ENCODE measurements around the gene ZBTB16.

ZBTB16 gene

DNA sequence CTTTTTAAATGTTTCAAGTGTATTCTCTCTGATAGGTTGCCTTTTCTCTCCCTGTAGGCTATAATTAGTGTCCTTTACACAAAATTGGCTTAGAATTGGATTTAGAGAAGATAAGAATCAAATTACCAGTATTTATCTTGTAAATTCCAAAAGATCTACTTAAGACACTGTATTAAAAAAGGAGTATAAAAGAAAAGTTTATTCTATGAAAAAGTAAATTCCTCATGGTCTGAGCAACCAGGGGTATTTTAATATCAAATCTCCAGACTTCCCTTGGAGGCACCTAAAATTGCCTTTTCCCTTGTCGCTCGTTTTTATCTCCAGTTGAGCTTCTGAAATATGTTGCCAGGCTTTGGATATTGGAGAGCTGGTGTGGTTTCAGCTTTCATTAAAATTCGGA, 36.4 kb downstream of the ZBTB16 start:
- Histone ChIP-seq H3K27me3 (ENCODE audit: low read depth, low read length) (no peaks in the 10 kb centered on the region), H3K9me3 (ENCODE audit: control insufficient read depth in 1 of 2, low read length in 2 of 2) (no peaks in the 10 kb centered on the region), H3K4me1 (ENCODE audit: control insufficient read depth in 1 of 2, insufficient read depth in 2 of 2, low read length in 2 of 2) (peaks cover 0 to 49% of the 10 kb centered on the region in 2 donors), H3K27ac (ENCODE audit: low read length) (no peak overlapping the region), H3K4me3 (ENCODE audit: low read depth in 1 of 2, low read length in 2 of 2) (no peak overlapping the region), H3K36me3 (ENCODE audit: control insufficient read depth in 1 of 2, insufficient read depth in 2 of 2, low read length in 2 of 2) (no peaks in the 10 kb centered on the region)

DNA sequence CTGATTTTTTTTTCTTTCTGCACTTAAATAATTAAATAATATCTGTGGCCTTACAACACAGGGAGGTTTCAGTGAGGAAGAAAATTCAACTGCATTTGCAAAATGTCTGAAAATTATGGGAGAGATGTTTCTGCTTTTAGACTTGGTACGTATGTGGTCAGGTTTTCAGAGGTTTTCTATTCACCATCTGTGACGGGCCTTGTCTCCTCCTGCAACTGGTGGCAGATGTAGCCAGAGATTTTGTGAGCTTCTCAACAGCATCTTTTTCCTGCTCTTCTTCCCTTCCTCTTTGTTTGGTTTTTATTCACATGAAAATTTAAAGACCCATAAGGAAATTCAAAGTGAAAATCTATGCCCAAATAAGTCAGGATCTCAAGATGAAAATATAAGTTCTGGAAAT, 38.3 kb downstream of the ZBTB16 start:
- Histone ChIP-seq H3K4me3 (ENCODE audit: low read depth in 1 of 2, low read length in 2 of 2) (no peak overlapping the region), H3K9me3 (ENCODE audit: control insufficient read depth in 1 of 2, low read length in 2 of 2) (no peaks in the 10 kb centered on the region), H3K27me3 (ENCODE audit: low read depth, low read length) (no peaks in the 10 kb centered on the region), H3K4me1 (ENCODE audit: control insufficient read depth in 1 of 2, insufficient read depth in 2 of 2, low read length in 2 of 2) (peaks cover 0 to 32% of the 10 kb centered on the region in 2 donors), H3K27ac (ENCODE audit: low read length) (no peak overlapping the region), H3K36me3 (ENCODE audit: control insufficient read depth in 1 of 2, insufficient read depth in 2 of 2, low read length in 2 of 2) (no peaks in the 10 kb centered on the region)

GRCh38 chr11:114098927-114099326, 39.4 kb downstream of the ZBTB16 start:
- Histone ChIP-seq H3K4me1 (ENCODE audit: control insufficient read depth in 1 of 2, insufficient read depth in 2 of 2, low read length in 2 of 2) (peaks cover 0 to 34% of the 10 kb centered on the region in 2 donors), H3K27ac (ENCODE audit: low read length) (no peak overlapping the region), H3K9me3 (ENCODE audit: control insufficient read depth in 1 of 2, low read length in 2 of 2) (no peaks in the 10 kb centered on the region), H3K4me3 (ENCODE audit: low read depth in 1 of 2, low read length in 2 of 2) (no peak overlapping the region), H3K27me3 (ENCODE audit: low read depth, low read length) (no peaks in the 10 kb centered on the region), H3K36me3 (ENCODE audit: control insufficient read depth in 1 of 2, insufficient read depth in 2 of 2, low read length in 2 of 2) (no peaks in the 10 kb centered on the region)

GRCh38 chr11:114099392-114100178, 40.1 kb downstream of the ZBTB16 start:
- no peak overlapping the region for H3K4me3 ChIP-seq (ENCODE audit: low read depth in 1 of 2, low read length in 2 of 2)
- peaks cover 0 to 41% of the 10 kb centered on the region in 2 donors for H3K4me1 ChIP-seq (ENCODE audit: control insufficient read depth in 1 of 2, insufficient read depth in 2 of 2, low read length in 2 of 2)
- H3K27me3 ChIP-seq (ENCODE audit: low read depth, low read length) = no peaks in the 10 kb centered on the region
- H3K27ac ChIP-seq (ENCODE audit: low read length) = no peak overlapping the region
- no peaks in the 10 kb centered on the region for H3K9me3 ChIP-seq (ENCODE audit: control insufficient read depth in 1 of 2, low read length in 2 of 2)
- no peaks in the 10 kb centered on the region for H3K36me3 ChIP-seq (ENCODE audit: control insufficient read depth in 1 of 2, insufficient read depth in 2 of 2, low read length in 2 of 2)

DNA sequence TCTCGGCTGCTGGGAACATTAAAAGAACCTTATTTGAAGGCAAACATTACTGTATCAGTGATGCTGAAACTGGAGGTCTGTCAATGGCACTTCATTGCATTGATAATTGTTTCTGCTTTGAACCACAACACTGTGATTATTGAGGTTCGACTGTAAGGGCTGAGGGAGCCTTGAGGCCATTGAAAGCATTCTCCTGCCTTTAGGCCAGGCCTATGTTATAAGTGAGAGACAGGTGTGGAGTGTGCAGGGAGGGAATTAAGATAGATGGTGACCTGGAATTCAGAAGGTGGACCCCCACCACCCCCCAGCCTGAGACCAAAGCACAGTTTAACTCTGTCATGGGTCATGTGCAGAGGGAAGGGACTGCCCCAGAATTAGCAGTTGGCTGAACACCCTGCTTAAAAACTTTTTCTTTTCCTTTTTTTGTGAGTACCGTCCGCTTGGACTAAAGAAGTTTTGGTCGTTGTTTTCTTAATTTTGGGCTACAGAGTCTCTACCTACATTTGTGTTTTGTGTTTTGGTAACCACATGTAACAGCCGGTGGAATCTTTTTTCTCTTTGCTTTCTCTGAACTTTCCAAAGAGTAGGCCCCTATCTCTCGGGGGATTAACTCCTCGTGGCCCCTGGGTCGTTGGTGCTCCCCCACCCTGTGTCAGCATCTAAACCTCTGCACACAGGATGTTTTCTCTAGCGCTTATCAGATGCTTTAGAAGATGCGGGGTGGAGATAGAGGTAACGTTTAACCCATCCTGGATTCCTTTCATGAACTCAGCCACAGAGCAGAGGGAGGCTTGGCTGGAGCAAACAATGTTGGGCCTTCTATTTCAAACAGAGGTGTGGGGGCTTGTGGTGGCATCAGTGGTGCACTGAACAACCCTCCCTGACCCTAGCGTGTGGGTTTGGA, 43.7 kb downstream of the ZBTB16 start:
- H3K36me3 ChIP-seq (ENCODE audit: control insufficient read depth in 1 of 2, insufficient read depth in 2 of 2, low read length in 2 of 2) = no peaks in the 10 kb centered on the region
- no peaks in the 10 kb centered on the region for H3K9me3 ChIP-seq (ENCODE audit: control insufficient read depth in 1 of 2, low read length in 2 of 2)
- no peaks in the 10 kb centered on the region for H3K27me3 ChIP-seq (ENCODE audit: low read depth, low read length)
- no peak overlapping the region for H3K27ac ChIP-seq (ENCODE audit: low read length)
- peaks cover 0 to 42% of the 10 kb centered on the region in 2 donors for H3K4me1 ChIP-seq (ENCODE audit: control insufficient read depth in 1 of 2, insufficient read depth in 2 of 2, low read length in 2 of 2)
- no peak overlapping the region for H3K4me3 ChIP-seq (ENCODE audit: low read depth in 1 of 2, low read length in 2 of 2)

DNA sequence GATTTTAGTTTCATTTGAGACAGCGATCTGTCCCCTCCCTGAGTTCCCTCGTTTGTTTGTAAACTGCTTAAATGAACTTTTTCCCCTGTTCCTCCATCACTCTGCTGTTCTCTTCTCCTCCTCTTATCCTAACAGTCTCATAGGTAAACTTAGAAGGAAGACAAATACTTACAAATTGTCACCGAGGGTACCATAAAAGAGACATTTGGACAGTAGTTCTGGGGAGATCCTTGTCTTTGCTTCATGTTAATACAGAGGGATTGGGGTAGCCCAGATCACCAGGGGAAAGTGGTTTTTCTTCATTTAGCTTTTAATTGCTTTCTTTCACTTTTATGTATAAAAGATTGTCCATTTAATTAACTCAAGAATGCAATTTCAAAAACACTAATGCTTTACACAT, 46.1 kb downstream of the ZBTB16 start:
- no peaks in the 10 kb centered on the region for H3K27me3 ChIP-seq (ENCODE audit: low read depth, low read length)
- no peak overlapping the region for H3K27ac ChIP-seq (ENCODE audit: low read length)
- no peaks in the 10 kb centered on the region for H3K36me3 ChIP-seq (ENCODE audit: control insufficient read depth in 1 of 2, insufficient read depth in 2 of 2, low read length in 2 of 2)
- H3K4me3 ChIP-seq (ENCODE audit: low read depth in 1 of 2, low read length in 2 of 2) = no peak overlapping the region
- peaks cover 0 to 52% of the 10 kb centered on the region in 2 donors for H3K4me1 ChIP-seq (ENCODE audit: control insufficient read depth in 1 of 2, insufficient read depth in 2 of 2, low read length in 2 of 2)
- no peaks in the 10 kb centered on the region for H3K9me3 ChIP-seq (ENCODE audit: control insufficient read depth in 1 of 2, low read length in 2 of 2)

DNA sequence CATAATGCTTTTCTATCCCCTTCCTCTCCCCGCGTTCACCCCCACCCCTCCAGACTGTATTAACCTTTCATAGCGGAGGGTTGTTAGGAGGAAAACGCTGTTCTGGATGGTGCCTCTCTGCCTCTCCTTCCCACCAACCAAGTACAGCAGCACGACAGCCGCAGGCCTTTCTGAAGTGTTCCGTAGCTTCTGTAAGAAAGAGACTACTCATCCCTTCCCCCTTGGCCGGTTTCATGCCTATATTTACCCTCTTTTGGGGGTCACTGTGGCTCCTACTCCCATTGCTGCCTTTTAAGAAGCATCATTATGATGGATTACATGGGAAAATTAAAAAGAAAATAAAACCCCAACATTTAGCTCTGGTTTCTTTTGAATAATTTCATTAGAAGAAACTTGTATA, 46.5 kb downstream of the ZBTB16 start:
- no peak overlapping the region for H3K4me3 ChIP-seq (ENCODE audit: low read depth in 1 of 2, low read length in 2 of 2)
- H3K27ac ChIP-seq (ENCODE audit: low read length) = no peak overlapping the region
- H3K9me3 ChIP-seq (ENCODE audit: control insufficient read depth in 1 of 2, low read length in 2 of 2) = no peaks in the 10 kb centered on the region
- no peaks in the 10 kb centered on the region for H3K27me3 ChIP-seq (ENCODE audit: low read depth, low read length)
- H3K4me1 ChIP-seq (ENCODE audit: control insufficient read depth in 1 of 2, insufficient read depth in 2 of 2, low read length in 2 of 2) = peaks cover 0 to 54% of the 10 kb centered on the region in 2 donors
- H3K36me3 ChIP-seq (ENCODE audit: control insufficient read depth in 1 of 2, insufficient read depth in 2 of 2, low read length in 2 of 2) = no peaks in the 10 kb centered on the region

GRCh38 chr11:114106986-114107385, 47.5 kb downstream of the ZBTB16 start:
- no peaks in the 10 kb centered on the region for H3K27me3 ChIP-seq (ENCODE audit: low read depth, low read length)
- no peak overlapping the region for H3K27ac ChIP-seq (ENCODE audit: low read length)
- no peaks in the 10 kb centered on the region for H3K36me3 ChIP-seq (ENCODE audit: control insufficient read depth in 1 of 2, insufficient read depth in 2 of 2, low read length in 2 of 2)
- H3K4me1 ChIP-seq (ENCODE audit: control insufficient read depth in 1 of 2, insufficient read depth in 2 of 2, low read length in 2 of 2) = peaks cover 0 to 63% of the 10 kb centered on the region in 2 donors
- H3K4me3 ChIP-seq (ENCODE audit: low read depth in 1 of 2, low read length in 2 of 2) = no peak overlapping the region
- no peaks in the 10 kb centered on the region for H3K9me3 ChIP-seq (ENCODE audit: control insufficient read depth in 1 of 2, low read length in 2 of 2)

DNA sequence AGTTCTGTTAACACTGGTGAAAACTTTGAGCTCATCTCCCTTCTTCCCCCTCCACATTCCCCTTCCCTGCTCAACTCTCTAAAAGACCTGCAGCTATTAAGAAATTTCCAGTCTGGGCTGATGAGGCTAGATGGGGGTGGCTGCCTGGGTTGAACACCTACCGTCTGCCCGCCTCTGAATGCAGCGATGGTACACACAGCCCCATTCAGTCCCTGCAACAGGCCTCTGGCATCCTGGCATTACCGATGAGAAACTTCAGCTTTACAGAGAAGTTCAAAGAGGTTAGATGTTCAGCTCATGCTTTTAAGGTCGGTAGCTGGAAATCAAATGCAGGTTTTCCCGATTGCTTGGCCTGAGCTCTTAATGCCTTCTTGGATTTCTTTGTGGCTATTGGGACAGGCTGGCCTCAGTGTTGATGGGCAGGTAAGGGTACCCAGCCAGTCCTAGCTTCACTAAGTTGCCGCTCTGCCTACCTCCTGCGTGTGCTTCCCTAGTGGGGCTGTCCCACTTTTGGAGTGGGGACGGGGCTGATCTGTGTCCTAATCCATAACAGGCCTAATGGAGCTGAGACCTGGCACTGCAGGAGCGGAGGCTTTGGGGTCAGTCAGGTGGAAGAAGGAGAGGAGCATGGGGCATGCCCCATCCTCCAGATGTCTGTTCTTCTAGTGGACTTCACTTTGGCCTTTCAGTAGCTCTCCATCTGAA, 49.1 kb downstream of the ZBTB16 start:
- H3K27ac ChIP-seq (ENCODE audit: low read length) = no peak overlapping the region
- H3K36me3 ChIP-seq (ENCODE audit: control insufficient read depth in 1 of 2, insufficient read depth in 2 of 2, low read length in 2 of 2) = no peaks in the 10 kb centered on the region
- no peaks in the 10 kb centered on the region for H3K9me3 ChIP-seq (ENCODE audit: control insufficient read depth in 1 of 2, low read length in 2 of 2)
- no peak overlapping the region for H3K4me3 ChIP-seq (ENCODE audit: low read depth in 1 of 2, low read length in 2 of 2)
- H3K27me3 ChIP-seq (ENCODE audit: low read depth, low read length) = no peaks in the 10 kb centered on the region
- peaks cover 0 to 64% of the 10 kb centered on the region in 2 donors for H3K4me1 ChIP-seq (ENCODE audit: control insufficient read depth in 1 of 2, insufficient read depth in 2 of 2, low read length in 2 of 2)

DNA sequence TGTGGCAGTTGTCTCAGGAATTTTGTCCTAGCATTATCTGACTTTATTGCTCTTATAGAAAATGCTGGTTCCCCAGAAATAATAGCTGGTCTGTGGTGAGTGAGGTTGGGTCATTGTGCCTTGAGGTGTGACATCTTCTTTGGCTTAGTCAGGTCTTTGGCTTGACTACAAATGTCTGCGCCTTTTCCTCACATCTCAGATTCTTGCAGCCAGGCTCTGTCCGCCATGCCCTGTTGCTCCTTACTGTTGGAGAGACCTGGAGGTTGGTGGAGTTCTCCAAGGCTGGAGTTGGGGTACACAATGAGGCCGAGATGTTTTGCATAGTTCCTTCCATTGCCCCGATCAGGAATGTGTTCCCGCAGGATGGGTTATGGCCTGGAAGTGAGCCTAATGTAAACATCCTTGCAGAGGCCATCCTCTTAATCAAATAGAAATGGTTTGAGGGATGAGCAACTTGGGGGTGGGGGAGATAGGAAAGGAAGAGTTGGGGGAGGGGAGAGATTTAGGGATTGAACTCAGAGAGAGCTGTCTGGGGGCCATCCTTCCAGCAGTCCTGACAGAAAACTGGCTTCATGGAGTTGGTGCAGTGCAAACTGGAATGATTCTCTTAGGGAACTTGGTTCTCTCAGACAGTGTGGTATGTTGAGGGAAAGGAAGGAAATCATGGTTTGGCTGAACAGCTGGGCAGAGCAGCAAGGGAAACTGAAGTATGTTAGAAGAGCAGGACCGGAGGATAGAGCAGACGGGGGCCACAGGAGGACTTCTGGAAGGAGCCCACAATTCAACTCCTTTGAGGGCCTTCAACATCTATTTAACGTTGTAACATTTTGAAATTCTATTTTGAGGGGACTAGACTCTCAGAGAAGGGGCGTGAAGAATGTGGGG, 49.9 kb downstream of the ZBTB16 start:
- H3K36me3 ChIP-seq (ENCODE audit: control insufficient read depth in 1 of 2, insufficient read depth in 2 of 2, low read length in 2 of 2) = no peaks in the 10 kb centered on the region
- H3K27ac ChIP-seq (ENCODE audit: low read length) = no peak overlapping the region
- no peak overlapping the region for H3K4me3 ChIP-seq (ENCODE audit: low read depth in 1 of 2, low read length in 2 of 2)
- peaks cover 0 to 56% of the 10 kb centered on the region in 2 donors for H3K4me1 ChIP-seq (ENCODE audit: control insufficient read depth in 1 of 2, insufficient read depth in 2 of 2, low read length in 2 of 2)
- H3K9me3 ChIP-seq (ENCODE audit: control insufficient read depth in 1 of 2, low read length in 2 of 2) = no peaks in the 10 kb centered on the region
- H3K27me3 ChIP-seq (ENCODE audit: low read depth, low read length) = no peaks in the 10 kb centered on the region

Measured in muscle layer of duodenum (tissue), 2 donors.